Stimulated activated naive CD4-positive, alpha-beta T cell (primary cell): ENCODE results near the gene NFXL1.
A peak's percentile ranks its signal among the peaks of the same experiment; 100 is the strongest.

ENCODE experiments used
- DNase-seq, 6 experiments: peaks; one replicate each; lab custom pipeline; 2025; lab: John Stamatoyannopoulos, UW

NFXL1 gene

DNA sequence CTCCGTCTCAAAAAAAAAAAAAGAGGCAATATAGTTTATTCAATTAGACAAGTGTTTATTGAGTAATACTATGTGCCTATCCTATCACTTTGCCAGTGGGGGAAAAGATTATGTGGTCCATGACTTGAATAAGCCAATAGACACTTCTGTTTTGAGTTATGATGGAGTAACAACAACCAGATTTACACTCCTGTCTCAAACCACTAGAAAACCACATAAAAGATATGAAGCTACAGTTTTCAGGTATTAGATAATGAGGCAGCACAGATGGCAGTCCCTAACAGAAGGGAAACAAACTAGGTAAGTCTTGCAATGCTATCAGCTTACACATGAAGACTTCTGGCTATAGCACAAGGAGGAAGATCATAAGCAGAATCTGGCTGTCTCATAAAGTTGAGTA is 22.5 kb downstream of the NFXL1 start:
- DNase-seq = no peak

DNA sequence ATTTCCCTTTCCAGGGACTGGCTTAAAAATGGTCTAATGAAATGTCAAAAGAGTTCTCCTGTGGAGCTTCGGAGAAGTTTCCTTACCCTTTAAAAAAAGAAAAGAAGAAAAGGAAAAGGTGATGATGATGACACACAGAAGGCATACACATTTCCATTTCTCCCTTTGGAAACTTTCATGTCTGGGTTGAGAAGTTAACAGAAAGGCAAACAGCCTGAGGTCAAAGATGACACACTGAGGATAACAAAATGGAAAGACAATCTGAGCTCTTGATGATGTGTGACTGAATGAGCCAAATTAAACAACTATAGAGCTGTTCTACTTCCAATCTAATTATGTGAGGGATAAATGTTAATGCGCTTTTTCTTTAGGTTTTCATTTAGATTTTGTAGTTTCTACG is 32.2 kb downstream of the NFXL1 start:
- no peak for DNase-seq

DNA sequence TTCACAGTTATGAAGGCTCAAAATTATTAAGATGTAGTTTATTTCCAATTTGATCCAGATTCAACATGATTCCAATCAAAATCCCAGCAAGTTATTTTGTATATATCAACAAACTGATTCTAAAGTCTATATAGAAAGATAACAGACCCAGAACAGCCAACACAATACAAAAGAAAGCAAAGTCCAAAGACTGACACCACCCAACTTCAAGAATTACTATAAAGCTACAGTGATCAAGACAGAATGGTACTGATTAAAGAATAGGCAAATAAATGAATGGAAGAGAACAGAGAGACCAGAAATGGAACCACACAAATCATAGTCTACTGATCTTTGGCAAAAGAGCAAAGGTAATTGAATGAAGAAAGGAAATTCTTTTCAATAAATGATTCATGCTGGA is 34.9 kb downstream of the NFXL1 start:
- no peak for DNase-seq

DNA sequence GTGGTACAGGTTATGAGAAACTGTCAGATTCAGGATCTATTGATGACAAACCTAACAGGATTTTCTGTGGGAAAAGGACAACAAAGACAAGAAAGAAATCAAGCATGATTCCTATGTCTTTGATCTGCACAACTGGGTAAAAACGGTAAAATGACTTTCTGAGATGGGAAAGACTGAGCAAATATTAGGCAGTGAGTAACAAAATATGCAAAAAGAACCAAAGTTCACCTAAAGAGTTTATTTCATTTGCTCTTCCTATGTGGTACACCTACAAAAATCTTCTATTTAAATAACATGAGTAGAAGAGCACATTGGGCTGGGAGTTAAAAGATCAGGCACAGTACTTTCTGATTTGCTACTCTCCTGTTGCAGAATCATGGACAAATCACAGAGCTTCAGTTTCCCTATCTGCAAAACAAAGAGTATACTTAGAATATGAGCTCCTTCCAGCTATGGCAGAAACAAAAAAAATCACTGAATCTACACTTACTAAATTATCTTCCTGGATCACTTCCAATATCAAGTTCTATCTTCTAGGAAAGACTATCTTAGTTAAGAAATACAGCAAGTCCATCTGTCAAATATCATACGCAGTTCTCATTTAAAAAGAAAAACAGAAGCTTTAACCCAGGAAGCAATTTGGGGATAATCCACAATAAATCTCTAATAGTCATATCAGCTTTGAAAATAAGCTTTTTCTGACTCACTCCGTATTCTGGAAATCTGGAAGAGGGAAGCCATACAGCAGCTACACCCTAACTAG is 37.4 kb downstream of the NFXL1 start:
- no peak for DNase-seq

DNA sequence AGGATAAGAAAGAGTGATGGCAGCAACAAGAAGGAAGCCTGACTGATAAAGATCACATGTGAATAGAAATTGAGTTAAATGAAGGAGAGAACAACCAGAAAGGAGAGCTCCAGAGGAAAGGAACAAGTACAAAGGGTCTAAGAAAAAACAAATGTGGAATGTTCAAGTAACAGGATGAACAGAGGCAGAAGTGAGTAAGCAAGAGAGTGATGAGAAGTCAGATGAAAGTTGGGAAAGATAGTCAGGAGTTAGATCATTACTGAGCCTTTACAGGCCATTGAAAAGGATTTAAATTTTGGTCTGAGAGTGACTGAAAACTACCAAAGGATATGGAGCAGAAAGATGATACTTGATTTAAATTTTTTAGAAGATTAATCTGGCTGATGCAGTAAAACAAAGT is 38.1 kb downstream of the NFXL1 start:
- DNase-seq = no peak

DNA sequence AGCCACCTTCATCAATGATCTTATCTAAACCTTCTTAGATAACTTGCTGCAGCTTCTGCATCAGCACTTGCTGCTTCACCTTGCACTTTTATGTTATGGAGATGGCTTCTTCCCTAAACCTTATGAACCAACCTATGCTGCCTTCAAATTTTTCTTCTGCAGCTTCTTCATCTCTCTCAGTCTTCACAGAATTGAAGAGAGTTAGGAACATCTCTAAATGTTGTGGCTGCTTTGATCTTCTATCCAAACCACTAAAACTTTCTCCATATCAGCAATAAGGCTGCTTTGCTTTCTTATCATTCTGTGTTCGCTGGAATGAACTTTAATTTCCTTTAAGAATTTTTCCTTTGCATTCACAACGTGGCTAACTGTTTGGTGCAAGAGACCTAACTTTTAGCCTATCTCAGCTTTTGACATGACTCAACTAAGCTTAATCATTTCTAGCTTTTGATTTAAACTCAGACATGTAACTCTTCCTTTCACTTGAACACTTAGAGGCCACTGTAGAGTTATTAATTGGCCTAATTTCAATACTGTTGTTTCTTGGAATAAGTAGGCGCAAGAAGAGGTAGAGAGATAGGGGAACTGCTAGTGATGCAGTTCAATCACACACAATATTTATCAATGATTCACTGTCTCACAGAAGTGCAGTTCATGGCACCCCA is 40.4 kb downstream of the NFXL1 start:
- no peak for DNase-seq

DNA sequence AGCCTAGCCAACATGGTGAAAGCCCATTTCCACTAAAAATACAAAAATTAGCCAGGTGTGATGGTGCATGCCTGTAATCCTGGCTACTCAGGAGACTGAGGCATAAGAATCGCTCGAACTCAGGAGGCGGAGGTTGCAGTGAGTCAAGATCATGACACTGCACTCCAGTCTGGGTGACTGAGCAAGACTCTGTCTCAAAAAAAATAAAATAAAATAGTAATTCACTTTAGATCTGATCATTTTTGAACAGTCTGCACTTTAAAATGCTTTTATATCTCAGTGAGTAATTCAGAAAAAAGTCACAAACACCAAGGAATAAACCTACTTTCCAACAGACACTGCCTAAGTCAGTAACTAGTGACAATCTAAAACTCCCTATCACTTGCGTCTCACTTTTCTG is 50.9 kb downstream of the NFXL1 start:
- DNase-seq = no peak

DNA sequence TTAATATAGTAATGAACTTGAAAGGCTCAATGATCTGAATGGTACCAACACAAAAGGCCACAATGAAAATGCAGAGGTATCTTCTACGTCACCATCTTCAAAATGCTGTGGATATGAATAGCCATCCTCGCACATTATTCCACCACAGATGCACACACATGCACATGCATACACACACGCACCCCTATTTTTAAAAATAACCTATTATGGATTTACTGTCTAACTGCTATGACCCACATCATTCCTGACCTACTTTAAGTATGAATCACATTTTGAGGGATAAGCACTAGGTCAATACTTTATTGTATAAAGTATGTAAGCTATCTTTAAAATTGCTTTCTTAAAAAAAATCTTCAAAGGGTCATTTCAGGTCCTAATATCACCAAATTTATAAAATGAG is 52.1 kb downstream of the NFXL1 start:
- DNase-seq = no peak

DNA sequence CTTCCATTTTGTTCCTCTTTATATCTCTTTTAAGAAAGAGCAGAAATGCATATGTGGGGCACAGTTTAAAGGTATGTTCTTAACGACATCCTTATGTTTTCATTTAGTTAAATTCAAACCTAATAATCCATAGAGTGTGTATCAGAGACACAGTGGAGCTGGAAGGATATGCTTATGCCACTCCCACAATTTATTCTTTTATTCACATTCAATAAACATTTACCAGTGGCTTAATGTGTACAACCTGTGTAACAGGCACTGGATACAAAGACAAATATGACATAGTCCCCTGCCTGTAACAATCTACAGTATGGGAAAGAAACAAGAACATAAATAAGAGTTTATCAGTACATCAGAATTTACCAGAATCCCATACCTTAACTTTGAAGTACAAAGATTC is 54.1 kb downstream of the NFXL1 start:
- no peak for DNase-seq

DNA sequence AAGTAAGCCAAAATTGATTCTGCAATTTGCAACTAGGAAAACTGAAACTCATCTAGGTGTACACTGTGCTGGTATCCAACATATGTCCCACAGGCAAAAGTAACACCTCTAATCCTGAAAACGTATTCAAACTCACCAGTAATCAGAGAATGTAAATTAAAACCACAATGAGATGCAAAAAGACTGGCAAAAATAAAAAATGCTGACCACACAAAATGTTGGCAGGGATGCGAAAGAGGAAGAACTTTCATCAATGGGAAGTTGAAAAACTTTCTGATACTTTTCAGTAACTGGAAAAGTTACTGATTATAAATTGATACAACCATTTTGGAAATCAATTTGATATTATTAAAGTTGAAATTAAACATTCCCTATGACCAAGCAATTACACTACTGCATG is 56.4 kb downstream of the NFXL1 start:
- DNase-seq = no peak

DNA sequence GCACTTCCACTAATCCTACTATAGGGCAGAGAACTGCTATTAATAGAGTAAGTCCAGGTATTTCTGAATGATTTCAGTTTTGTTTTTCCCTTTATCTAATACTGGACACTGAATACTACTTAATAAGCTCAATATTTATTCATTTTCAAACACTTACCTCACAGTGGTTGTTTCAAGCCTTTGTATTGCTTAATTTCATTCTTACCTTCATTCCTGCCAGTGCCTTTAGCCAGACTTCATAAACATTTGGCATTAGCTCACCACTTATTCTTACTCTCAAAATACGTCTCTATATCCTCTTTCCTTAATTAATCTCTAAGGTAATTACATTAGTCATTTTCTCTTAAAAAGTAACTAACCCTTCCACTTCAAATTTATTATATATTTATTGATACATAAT is 57.7 kb downstream of the NFXL1 start:
- no peak for DNase-seq

DNA sequence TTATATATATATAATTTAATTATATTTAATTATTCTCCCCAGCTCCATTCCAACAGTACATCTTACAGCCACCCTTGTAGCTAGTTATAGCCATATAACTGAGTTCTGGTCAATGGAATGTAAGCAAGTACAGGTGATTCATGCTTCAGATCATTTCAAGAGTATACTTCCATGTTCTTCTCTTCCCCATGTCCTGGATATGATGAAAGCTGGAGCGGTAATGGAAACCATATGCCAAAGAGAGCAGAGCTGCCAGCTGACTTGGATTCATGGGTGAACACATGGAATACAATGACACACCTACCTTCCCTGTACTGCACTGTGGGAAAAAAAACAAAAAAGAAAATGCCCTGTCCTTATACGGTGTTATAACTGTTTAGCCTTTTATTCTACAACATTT is 59.0 kb downstream of the NFXL1 start:
- no peak for DNase-seq

DNA sequence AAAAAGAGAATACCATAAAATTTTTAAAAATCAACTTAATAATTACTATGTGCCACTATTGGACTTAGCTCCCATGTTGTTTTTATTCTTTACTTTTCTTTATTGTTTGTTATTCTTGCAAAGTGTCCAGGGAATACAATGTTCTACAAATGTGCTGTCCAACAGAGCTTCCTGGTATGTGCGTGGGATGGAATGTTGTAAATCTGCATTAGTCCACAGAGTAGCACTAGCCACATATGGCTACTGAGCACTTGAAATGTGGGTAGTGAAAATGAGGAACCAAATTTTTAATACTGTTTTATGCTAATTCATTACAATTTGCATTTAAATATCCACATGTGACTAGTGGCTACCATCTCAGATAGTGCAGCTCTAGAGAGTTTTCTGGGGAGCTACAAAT is 62.2 kb downstream of the NFXL1 start:
- DNase-seq = no peak

DNA sequence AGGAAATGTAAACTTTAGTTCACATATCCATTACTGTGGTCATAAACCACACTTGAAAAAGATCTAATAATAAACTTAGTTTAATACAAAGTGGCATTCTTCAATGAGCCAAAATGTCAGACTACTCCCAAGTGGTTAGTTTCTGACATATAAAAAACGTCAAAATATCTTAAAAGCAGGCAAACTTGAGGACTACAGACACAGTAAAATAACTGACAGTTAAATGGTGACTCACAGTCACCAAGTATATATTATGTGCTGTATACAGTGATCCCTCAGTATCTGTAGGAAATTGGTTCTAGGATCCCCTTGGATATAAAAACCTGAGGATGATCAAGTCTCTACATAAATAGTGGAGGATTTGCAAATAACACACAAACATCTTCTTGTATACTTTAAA is 64.9 kb downstream of the NFXL1 start:
- DNase-seq = no peak

DNA sequence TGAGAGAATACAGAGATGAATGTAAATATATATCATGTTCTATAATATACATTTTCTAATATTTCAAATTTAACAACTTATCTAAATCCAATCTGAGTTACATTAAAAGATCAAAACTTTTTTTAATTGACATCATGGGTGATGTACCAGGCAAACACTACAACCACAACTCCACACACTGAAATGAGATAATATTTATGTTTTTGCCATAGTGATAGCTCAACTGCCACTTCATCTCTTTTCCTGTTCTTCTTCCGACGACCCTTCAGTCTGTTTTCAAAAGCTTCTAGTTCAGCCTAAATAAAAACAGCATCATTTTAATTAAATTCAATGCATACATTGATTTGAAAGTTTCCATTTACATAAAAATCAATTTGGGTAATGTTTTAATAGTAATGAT is 66.3 kb downstream of the NFXL1 start:
- DNase-seq = no peak

DNA sequence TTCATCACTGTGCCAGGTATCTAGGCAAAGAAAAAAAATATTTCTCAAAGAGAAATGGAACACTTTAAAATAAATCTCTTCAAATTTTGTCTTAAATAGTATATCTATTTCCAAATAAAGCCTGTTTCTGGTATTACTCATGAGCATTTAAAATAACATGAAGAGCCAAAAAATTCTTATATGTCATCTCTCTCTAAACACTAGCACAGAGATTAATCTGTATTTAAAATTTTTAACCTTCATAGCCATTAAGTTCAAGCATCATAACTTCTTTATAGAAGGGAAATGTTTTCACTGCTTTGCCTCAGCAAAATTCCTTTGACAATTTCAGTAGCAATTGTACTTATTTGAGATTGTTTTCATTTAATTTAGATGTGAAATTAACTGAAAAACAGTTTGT is 71.4 kb downstream of the NFXL1 start:
- no peak for DNase-seq

DNA sequence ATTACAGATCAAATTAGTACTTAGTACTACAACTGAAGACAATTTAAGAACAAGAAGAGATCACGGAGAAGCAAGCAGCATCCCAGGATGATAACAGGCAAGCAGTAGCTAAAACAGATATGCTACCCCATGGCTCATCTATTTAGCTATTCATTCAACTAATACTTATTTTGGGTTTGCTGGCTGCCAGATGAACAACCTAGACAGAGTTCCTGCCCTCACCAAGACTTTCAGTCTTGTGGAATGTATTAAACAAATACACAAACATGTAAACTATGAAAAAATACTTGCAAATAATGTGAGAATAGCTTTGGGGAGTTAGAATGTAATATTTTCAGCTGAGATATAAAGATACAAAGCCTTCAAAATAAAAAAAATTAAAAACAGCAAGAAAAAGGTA is 74.1 kb downstream of the NFXL1 start:
- no peak for DNase-seq

DNA sequence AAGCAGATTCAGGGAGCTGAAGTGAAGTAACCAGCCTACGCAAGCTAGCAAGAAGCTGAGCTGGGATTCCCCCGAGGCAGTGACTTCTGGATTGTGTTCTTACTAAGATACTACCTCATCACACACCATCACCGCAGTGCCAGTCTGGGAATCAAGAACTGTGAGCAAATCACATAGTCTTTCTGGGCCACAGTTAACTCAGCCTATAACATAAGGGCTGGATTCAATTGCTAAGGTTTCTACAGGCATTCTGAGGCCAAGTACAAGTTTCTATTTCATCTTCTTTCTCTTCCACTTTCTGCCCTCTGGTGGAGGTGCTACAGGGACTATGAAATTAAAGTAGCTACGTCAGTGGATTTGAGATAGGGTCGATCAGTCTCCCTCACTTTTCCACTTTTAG is 75.1 kb downstream of the NFXL1 start:
- peak in 1 of 6 experiments; percentile 3 for DNase-seq

DNA sequence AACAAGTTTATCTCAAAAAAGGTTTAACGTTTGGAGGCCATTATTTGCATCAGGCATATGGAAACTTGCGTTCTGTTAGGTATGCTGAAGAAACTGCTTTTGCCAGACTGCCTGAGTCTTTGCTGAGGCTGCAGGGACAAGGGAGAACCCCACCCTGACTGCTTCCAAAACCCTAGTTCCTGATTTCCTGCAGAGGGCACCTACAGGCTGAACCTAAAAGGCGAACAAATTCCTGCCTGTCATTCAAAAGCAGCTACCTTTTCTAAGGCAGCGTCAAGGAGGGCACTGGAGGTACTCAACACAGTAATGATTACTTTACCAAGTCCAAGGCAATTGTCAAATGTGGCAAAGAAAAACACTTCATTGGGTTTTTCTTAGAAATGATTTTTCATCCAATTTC is 75.9 kb downstream of the NFXL1 start:
- no peak for DNase-seq

DNA sequence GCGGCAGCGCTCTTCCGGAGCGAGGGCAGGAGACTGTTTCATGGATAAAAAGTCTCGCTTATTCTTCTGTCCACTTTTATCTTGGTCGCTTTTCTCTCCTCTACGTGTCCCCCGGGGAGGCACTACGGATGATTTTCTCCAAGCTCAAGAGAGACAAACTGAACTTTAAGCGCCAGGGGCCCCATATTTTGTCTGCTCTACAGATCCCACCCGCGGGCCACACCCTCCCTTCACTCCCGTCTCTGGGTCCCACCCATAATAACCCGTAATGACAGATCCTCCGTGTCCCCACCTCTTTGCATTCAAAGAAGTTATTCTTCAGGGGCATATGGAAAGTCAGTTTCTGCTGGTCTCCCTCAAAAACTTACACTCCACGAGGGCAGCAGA is 76.5 kb downstream of the NFXL1 start, which contains the start of gene CORIN:
Gene CORIN, minus strand, starts transcription at position 160 of the 387 bp plus-strand sequence. Its CDS starts 118 bp downstream, at position 42.
- DNase-seq = no peak

DNA sequence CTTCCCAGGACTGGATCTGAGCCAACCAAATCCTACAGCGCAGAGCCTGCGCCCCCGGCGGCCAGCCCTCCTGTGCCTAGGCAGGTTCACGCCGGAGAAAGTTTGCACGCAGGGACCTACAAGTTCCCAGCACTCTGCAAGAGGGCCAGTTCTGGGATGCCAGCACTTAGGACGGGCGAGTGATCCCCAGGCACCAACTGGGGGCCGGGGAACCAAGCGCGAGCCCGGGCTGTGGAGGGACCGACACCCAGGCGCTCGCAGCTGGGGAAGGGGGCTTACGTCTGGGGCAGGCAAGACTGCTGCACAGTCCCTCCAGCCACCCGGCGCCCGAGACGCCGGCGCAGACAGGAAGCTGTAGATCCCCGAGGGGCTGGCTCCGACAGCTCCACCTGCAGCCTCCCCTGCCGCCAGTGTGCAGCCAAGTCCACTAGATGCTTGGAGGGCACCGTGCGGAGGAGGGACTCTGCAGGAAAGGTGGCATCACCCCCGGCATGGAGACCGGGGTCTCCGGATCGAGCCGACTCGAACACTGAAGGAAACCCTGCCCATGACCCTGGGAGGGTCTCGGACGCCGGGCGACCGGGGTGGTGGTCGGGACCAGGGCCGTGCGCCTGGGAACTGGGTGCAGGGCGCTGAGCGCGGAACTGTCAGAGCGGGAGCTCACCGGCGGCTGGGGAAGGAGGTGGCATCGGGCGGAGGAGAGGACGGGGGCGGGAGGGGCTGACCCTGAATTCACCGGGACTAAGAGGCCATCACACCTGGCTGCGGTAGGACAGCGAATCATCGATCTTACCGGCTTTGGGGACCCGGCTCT is 77.1 kb downstream of the NFXL1 start:
- peak; percentile 1 to 52 (median 9) for DNase-seq

DNA sequence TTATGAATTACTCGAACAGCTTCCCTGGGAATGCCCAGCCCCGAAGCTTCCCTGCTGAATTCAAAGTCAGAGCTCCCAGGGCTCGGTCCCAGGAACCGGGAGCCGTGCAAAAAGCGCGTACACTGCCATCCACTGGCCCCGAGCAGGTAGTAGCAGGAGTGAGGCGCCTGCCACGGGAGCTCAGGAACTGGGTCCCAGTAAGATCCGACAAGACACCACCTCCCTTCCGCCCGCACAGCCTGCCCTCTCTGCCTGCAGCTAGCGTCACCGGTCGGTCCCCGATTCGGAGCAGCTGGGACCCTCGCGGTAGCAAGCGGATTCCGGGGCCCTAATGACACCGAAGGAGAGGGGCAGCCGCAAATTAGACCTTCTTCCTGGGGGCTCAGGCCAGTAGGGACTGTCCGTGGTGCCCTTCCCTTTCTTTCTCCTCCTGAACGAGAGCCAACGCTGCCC is 77.7 kb downstream of the NFXL1 start:
- peak; percentile 1 to 41 (median 25) for DNase-seq

DNA sequence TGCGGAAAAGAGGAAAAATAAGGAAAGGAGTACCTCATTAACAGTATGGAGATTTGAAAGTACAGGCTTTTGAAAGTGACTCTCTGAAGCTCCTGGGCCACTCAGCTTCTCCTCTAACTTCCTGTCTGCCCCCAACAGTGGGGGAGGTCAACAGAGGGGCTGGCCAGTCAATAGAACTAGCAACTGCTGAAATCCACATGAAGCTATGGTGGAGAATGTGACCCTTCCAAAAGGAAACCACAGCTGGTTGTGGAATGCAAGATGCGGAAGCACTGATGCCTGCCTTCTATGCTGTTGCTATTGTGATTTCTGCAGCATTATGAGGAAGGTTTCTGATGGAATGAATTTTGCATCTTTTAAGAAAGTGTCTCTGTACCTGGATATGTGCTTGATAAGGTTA is 78.9 kb downstream of the NFXL1 start:
- no peak for DNase-seq
